ENCODE data around the gene ODR4.

Gene ODR4

GRCh38 chr1:186403632-186404031, 28.0 kb downstream of the ODR4 start:
- no peak for TF ChIP-seq CTCF (conservative IDR thresholded peaks at IDR 0.05; ENCODE audit: low read depth, low read length)
- Histone ChIP-seq H3K36me3 (ENCODE audit: insufficient read depth) (peaks cover 8% of the 10 kb centered on the region; the same call in 1 of the 2 replicates), H3K4me2 (no peak overlapping the region), H3K4me3 (IDR thresholded peaks at IDR 0.05; ENCODE audit: insufficient read depth, low read depth, low read length) (no peak overlapping the region), H2AFZ (ENCODE audit: low read depth) (no peak overlapping the region), H3K4me1 (ENCODE audit: low read depth, poor library complexity, severe bottlenecking) (peaks cover 24% of the 10 kb centered on the region), H4K20me1 (ENCODE audit: insufficient read depth) (no peaks in the 10 kb centered on the region), H3K27ac (no peak overlapping the region), H3K9ac (no peak overlapping the region), H3K79me2 (ENCODE audit: insufficient read depth, low read depth) (no peaks in the 10 kb centered on the region; the same call in 1 of the 2 replicates), H3K27me3 (ENCODE audit: insufficient read depth, low read depth) (no peaks in the 10 kb centered on the region)

GRCh38 chr1:186404454-186405051, 28.9 kb downstream of the ODR4 start:
- peak; percentile 92 for TF ChIP-seq CTCF (conservative IDR thresholded peaks at IDR 0.05; ENCODE audit: low read depth, low read length)
- Histone ChIP-seq H3K4me1 (ENCODE audit: low read depth, poor library complexity, severe bottlenecking) (peaks cover 34% of the 10 kb centered on the region), H3K4me3 (IDR thresholded peaks at IDR 0.05; ENCODE audit: insufficient read depth, low read depth, low read length) (no peak overlapping the region), H2AFZ (ENCODE audit: low read depth) (no peak overlapping the region), H3K9ac (no peak overlapping the region), H3K27ac (no peak overlapping the region), H3K36me3 (ENCODE audit: insufficient read depth) (no peaks in the 10 kb centered on the region), H3K79me2 (ENCODE audit: insufficient read depth, low read depth) (no peaks in the 10 kb centered on the region; the same call in 1 of the 2 replicates), H3K4me2 (0 out of 2 replicates have a peak overlapping the region, but pooled peaks have one; percentile 1), H4K20me1 (ENCODE audit: insufficient read depth) (no peaks in the 10 kb centered on the region), H3K27me3 (ENCODE audit: insufficient read depth, low read depth) (no peaks in the 10 kb centered on the region)

GRCh38 chr1:186409091-186409490, 33.5 kb downstream of the ODR4 start:
- Histone ChIP-seq H3K4me3 (IDR thresholded peaks at IDR 0.05; ENCODE audit: insufficient read depth, low read depth, low read length) (no peak overlapping the region), H3K27me3 (ENCODE audit: insufficient read depth, low read depth) (no peaks in the 10 kb centered on the region), H2AFZ (ENCODE audit: low read depth) (no peak overlapping the region), H4K20me1 (ENCODE audit: insufficient read depth) (no peaks in the 10 kb centered on the region), H3K9ac (no peak overlapping the region), H3K4me2 (peak overlapping the region; percentile 1; the same call in 1 of the 2 replicates), H3K4me1 (ENCODE audit: low read depth, poor library complexity, severe bottlenecking) (peaks cover 39% of the 10 kb centered on the region), H3K27ac (peak overlapping the region; percentile 11; the same call in 1 of the 2 replicates), H3K36me3 (ENCODE audit: insufficient read depth) (no peaks in the 10 kb centered on the region), H3K79me2 (ENCODE audit: insufficient read depth, low read depth) (no peaks in the 10 kb centered on the region)
- no peak for TF ChIP-seq CTCF (conservative IDR thresholded peaks at IDR 0.05; ENCODE audit: low read depth, low read length)

GRCh38 chr1:186413319-186413718, 37.7 kb downstream of the ODR4 start:
- no peak overlapping the region for H3K27ac ChIP-seq
- H3K9ac ChIP-seq = no peak overlapping the region
- no peaks in the 10 kb centered on the region for H4K20me1 ChIP-seq (ENCODE audit: insufficient read depth)
- no peaks in the 10 kb centered on the region for H3K79me2 ChIP-seq (ENCODE audit: insufficient read depth, low read depth)
- TF ChIP-seq CTCF (conservative IDR thresholded peaks at IDR 0.05; ENCODE audit: low read depth, low read length) = no peak
- H3K27me3 ChIP-seq (ENCODE audit: insufficient read depth, low read depth) = no peaks in the 10 kb centered on the region
- no peaks in the 10 kb centered on the region for H3K36me3 ChIP-seq (ENCODE audit: insufficient read depth)
- H3K4me3 ChIP-seq (IDR thresholded peaks at IDR 0.05; ENCODE audit: insufficient read depth, low read depth, low read length) = no peak overlapping the region
- H3K4me2 ChIP-seq = no peak overlapping the region
- H3K4me1 ChIP-seq (ENCODE audit: low read depth, poor library complexity, severe bottlenecking) = peaks cover 31% of the 10 kb centered on the region
- H2AFZ ChIP-seq (ENCODE audit: low read depth) = no peak overlapping the region

Data from KMS-11 (cell line).